ENCODE results near the gene OLFML3.

OLFML3 gene

GRCh38 chr1:113935970-113936369, 43.3 kb upstream of the OLFML3 start:
- H3K27ac ChIP-seq: no peak overlapping the region
- no peak overlapping the region for H3K4me2 ChIP-seq
- H3K4me1 ChIP-seq: peaks cover 62 to 84% (median 77%) of the 10 kb centered on the region in 10 experiments

GRCh38 chr1:113937146-113937545, 42.1 kb upstream of the OLFML3 start:
- Histone ChIP-seq H3K27ac (no peak overlapping the region), H3K36me3 (peaks cover 15 to 41% (median 28%) of the 10 kb centered on the region in 11 experiments)

More at GRCh38 chr1:113935970-113936369, 43.3 kb upstream of the OLFML3 start:
- no peak for TF ChIP-seq Cebpa-rat (IDR thresholded peaks at IDR 0.05)
- Histone ChIP-seq H4K20me1 (peaks cover 51 to 100% (median 99%) of the 10 kb centered on the region in 11 experiments; a peak in 21 of 22 replicates), H3K4me3 (no peak overlapping the region), H3K27me3 (no peaks in the 10 kb centered on the region), H3K9ac (no peak overlapping the region), H3K9me3 (replicated peaks in 1 of 11) (peaks cover 0 to 9% (median 4%) of the 10 kb centered on the region in 11 experiments; a peak in 11 of 22 replicates), H3K36me3 (peaks cover 4 to 29% (median 16%) of the 10 kb centered on the region in 11 experiments)

DNA sequence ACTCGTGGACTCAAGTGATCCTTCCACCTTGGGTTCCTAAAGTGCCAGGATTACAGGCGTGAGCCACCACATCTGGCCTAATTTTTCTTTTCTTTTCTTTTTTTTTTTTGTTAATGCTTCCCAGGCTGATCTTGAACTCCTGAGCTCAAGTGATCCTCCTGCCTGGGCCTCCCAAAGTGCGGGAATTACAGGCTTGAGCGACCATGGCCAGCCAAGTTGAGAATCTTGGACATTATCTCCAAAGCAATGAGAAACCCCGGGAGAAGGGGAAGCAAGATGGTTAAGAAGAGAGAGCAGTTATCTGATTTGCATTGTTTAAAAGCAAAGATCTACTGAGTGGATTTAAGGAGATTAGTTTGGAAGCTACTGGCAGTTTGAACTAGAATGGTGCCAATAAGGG, 41.1 kb upstream of the OLFML3 start:
- Histone ChIP-seq H3K27ac (no peak overlapping the region), H3K27me3 (no peaks in the 10 kb centered on the region), H3K9me3 (replicated peaks in 1 of 11) (peaks cover 3 to 16% (median 10%) of the 10 kb centered on the region in 11 experiments; a peak in 20 of 22 replicates), H3K36me3 (peaks cover 26 to 51% (median 35%) of the 10 kb centered on the region in 11 experiments), H3K9ac (no peak overlapping the region), H3K4me1 (peaks cover 44 to 65% (median 56%) of the 10 kb centered on the region in 10 experiments), H3K4me3 (no peak overlapping the region), H3K4me2 (peak overlapping the region in 6 of 11 experiments; percentile 4 to 57 (median 22); a peak in 5 of 22 replicates), H4K20me1 (peaks cover 47 to 91% (median 81%) of the 10 kb centered on the region in 11 experiments; a peak in 21 of 22 replicates)
- no peak for TF ChIP-seq Cebpa-rat (IDR thresholded peaks at IDR 0.05)

More at GRCh38 chr1:113937146-113937545, 42.1 kb upstream of the OLFML3 start:
- peaks cover 55 to 75% (median 67%) of the 10 kb centered on the region in 10 experiments for H3K4me1 ChIP-seq
- no peak overlapping the region; a peak in 1 of 22 replicates for H3K9ac ChIP-seq
- no peak for TF ChIP-seq Cebpa-rat (IDR thresholded peaks at IDR 0.05)
- H4K20me1 ChIP-seq: peaks cover 52 to 97% (median 91%) of the 10 kb centered on the region in 11 experiments; a peak in 21 of 22 replicates
- H3K4me3 ChIP-seq: no peak overlapping the region
- H3K9me3 ChIP-seq (replicated peaks in 1 of 11): peaks cover 0 to 11% (median 4%) of the 10 kb centered on the region in 11 experiments; a peak in 11 of 22 replicates
- peak overlapping the region in 9 of 11 experiments; percentile 2 to 57 (median 38); a peak in 14 of 22 replicates for H3K4me2 ChIP-seq
- H3K27me3 ChIP-seq: no peaks in the 10 kb centered on the region

GRCh38 chr1:113940365-113941244, 38.7 kb upstream of the OLFML3 start:
- peaks cover 49 to 59% (median 52%) of the 10 kb centered on the region in 11 experiments for H3K36me3 ChIP-seq
- H3K4me1 ChIP-seq: peaks cover 38 to 51% (median 45%) of the 10 kb centered on the region in 10 experiments
- no peak overlapping the region for H3K4me3 ChIP-seq
- H4K20me1 ChIP-seq: peaks cover 38 to 84% (median 59%) of the 10 kb centered on the region in 11 experiments; a peak in 21 of 22 replicates
- no peak for TF ChIP-seq Cebpa-rat (IDR thresholded peaks at IDR 0.05)
- H3K4me2 ChIP-seq: peak overlapping the region; percentile 0 to 69 (median 64); a peak in 19 of 22 replicates
- no peaks in the 10 kb centered on the region for H3K27me3 ChIP-seq
- H3K9ac ChIP-seq: peak overlapping the region in 7 of 11 experiments; percentile 3 to 41 (median 19); a peak in 6 of 22 replicates
- peak overlapping the region in 8 of 11 experiments; percentile 1 to 45 (median 30); a peak in 10 of 22 replicates for H3K27ac ChIP-seq
- peaks cover 25 to 32% (median 30%) of the 10 kb centered on the region in 11 experiments for H3K9me3 ChIP-seq (replicated peaks in 1 of 11)

GRCh38 chr1:113941245-113941559, 38.1 kb upstream of the OLFML3 start:
- Histone ChIP-seq H3K4me1 (peaks cover 41 to 57% (median 50%) of the 10 kb centered on the region in 10 experiments), H3K9ac (no peak overlapping the region), H3K27ac (no peak overlapping the region; a peak in 1 of 22 replicates), H3K27me3 (no peaks in the 10 kb centered on the region), H3K36me3 (peaks cover 50 to 65% (median 54%) of the 10 kb centered on the region in 11 experiments), H3K9me3 (replicated peaks in 1 of 11) (peaks cover 25 to 34% (median 30%) of the 10 kb centered on the region in 11 experiments), H3K4me2 (peak overlapping the region in 2 of 11 experiments; percentile 65 to 69; a peak in 2 of 22 replicates), H3K4me3 (no peak overlapping the region), H4K20me1 (peaks cover 41 to 84% (median 58%) of the 10 kb centered on the region in 11 experiments; a peak in 21 of 22 replicates)
- TF ChIP-seq Cebpa-rat (IDR thresholded peaks at IDR 0.05): no peak

GRCh38 chr1:113942527-113942926, 36.7 kb upstream of the OLFML3 start:
- peaks cover 25 to 34% (median 30%) of the 10 kb centered on the region in 11 experiments for H3K9me3 ChIP-seq (replicated peaks in 1 of 11)
- peaks cover 37 to 84% (median 58%) of the 10 kb centered on the region in 11 experiments; a peak in 21 of 22 replicates for H4K20me1 ChIP-seq
- H3K4me1 ChIP-seq: peaks cover 42 to 57% (median 50%) of the 10 kb centered on the region in 10 experiments
- no peaks in the 10 kb centered on the region for H3K27me3 ChIP-seq
- no peak overlapping the region for H3K27ac ChIP-seq
- H3K4me2 ChIP-seq: no peak overlapping the region
- H3K4me3 ChIP-seq: no peak overlapping the region
- H3K36me3 ChIP-seq: peaks cover 50 to 65% (median 55%) of the 10 kb centered on the region in 11 experiments
- no peak for TF ChIP-seq Cebpa-rat (IDR thresholded peaks at IDR 0.05)
- no peak overlapping the region for H3K9ac ChIP-seq

GRCh38 chr1:113943028-113943811, 36.1 kb upstream of the OLFML3 start:
- H3K9me3 ChIP-seq (replicated peaks in 1 of 11): peaks cover 25 to 34% (median 30%) of the 10 kb centered on the region in 11 experiments
- TF ChIP-seq Cebpa-rat (IDR thresholded peaks at IDR 0.05): 0 out of 22 replicates have a peak, but pooled peaks of 1 of the 11 experiments have one; percentile 20
- H3K36me3 ChIP-seq: peaks cover 52 to 69% (median 57%) of the 10 kb centered on the region in 11 experiments
- no peak overlapping the region for H3K4me2 ChIP-seq
- H3K9ac ChIP-seq: no peak overlapping the region
- H4K20me1 ChIP-seq: peaks cover 30 to 84% (median 58%) of the 10 kb centered on the region in 11 experiments; a peak in 21 of 22 replicates
- H3K27me3 ChIP-seq: no peaks in the 10 kb centered on the region
- H3K27ac ChIP-seq: no peak overlapping the region
- H3K4me1 ChIP-seq: peaks cover 39 to 57% (median 51%) of the 10 kb centered on the region in 10 experiments
- H3K4me3 ChIP-seq: no peak overlapping the region

DNA sequence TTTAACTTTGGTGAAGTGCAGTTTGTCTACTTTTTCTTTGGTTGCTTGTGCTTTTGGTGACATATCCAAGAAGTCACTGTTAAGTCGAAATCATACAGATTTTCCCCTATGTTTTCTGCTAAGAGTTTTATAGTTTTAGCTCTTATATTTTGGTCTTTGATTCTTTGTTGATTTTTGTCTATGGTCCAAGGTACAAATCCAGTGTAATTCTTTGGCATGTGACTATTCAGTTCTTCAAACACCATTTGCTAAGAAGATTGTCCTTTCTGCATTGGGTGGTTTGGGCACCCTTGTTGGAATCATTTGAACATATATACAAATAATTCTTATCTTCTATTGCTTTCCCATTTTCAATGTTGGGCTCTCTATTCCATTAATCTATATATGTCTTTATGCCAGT, 33.9 kb upstream of the OLFML3 start:
- H3K4me3 ChIP-seq: no peak overlapping the region
- no peak overlapping the region for H3K27ac ChIP-seq
- H3K4me1 ChIP-seq: peaks cover 21 to 36% (median 30%) of the 10 kb centered on the region in 10 experiments
- peak overlapping the region in 1 of 11 experiments; percentile 62; a peak in 2 of 22 replicates for H3K4me2 ChIP-seq
- peaks cover 25 to 34% (median 30%) of the 10 kb centered on the region in 11 experiments for H3K9me3 ChIP-seq (replicated peaks in 1 of 11)
- H3K9ac ChIP-seq: no peak overlapping the region
- H3K36me3 ChIP-seq: peaks cover 63 to 83% (median 71%) of the 10 kb centered on the region in 11 experiments
- H3K27me3 ChIP-seq: no peaks in the 10 kb centered on the region
- TF ChIP-seq Cebpa-rat (IDR thresholded peaks at IDR 0.05): no peak
- H4K20me1 ChIP-seq: peaks cover 12 to 84% (median 50%) of the 10 kb centered on the region in 11 experiments; a peak in 20 of 22 replicates

Measured in BLaER1 treated with 17β-estradiol and CSF1 and Interleukin-3, amounts not matched to agents 10 nM and 100 nM (cell line).